ENCODE results near the gene SS18.

The SS18 gene

GRCh38 chr18:26002375-26002910 is 88.0 kb downstream of the SS18 start:
- DNase-seq (ENCODE audit: low spot score) = no peak

GRCh38 chr18:25998461-25998860 is 92.0 kb downstream of the SS18 start:
- no peak for DNase-seq (ENCODE audit: low spot score)

GRCh38 chr18:25992566-25992965 is 97.8 kb downstream of the SS18 start:
- DNase-seq (ENCODE audit: low spot score) = no peak

GRCh38 chr18:25990473-25990872 is 99.9 kb downstream of the SS18 start:
- DNase-seq (ENCODE audit: low spot score) = no peak

- no peak for DNase-seq (ENCODE audit: low spot score)
Observed at GRCh38 chr18:25985707-25986394, 104.6 kb downstream of the SS18 start.

- no peak for DNase-seq (ENCODE audit: low spot score)
Observed at GRCh38 chr18:25983730-25984129, 106.7 kb downstream of the SS18 start.

GRCh38 chr18:25982961-25983360 is 107.5 kb downstream of the SS18 start:
- DNase-seq (ENCODE audit: low spot score) = no peak

- DNase-seq (ENCODE audit: low spot score) = no peak
Observed at GRCh38 chr18:25982153-25982552, 108.3 kb downstream of the SS18 start.

GRCh38 chr18:25979369-25980040 is 110.9 kb downstream of the SS18 start:
- no peak for DNase-seq (ENCODE audit: low spot score)

- no peak for DNase-seq (ENCODE audit: low spot score)
Observed at GRCh38 chr18:25976554-25976953, 113.9 kb downstream of the SS18 start.

- no peak for DNase-seq (ENCODE audit: low spot score)
Observed at GRCh38 chr18:25974630-25975077, 115.8 kb downstream of the SS18 start.

Data from HuH-7 (cell line).